Peyer's patch (tissue), 4 donors: ENCODE data around the gene SORL1-AS1.
A peak's percentile ranks its signal among the peaks of the same experiment; 100 is the strongest.

Experiments
- DNase-seq, 3 donors: peaks; one replicate each; pipeline ENCODE4 v3.0.0-alpha.2; 2017 to 2019
- H3K27ac ChIP-seq, 4 donors: fragments of 200-600 bp; sonication (generic); one replicate each; pipeline ENCODE4 v1.5.1; 2016 to 2019
- H3K27me3 ChIP-seq, 2 donors: fragments of 200-600 bp; sonication (generic); one replicate each; pipeline ENCODE4 v1.5.1; 2019
- H3K36me3 ChIP-seq, 3 donors: fragments of 200-600 bp; sonication (generic); one replicate each; pipeline ENCODE4 v1.5.1; 2016 to 2019
- H3K4me1 ChIP-seq, 4 donors: fragments of 200-600 bp; sonication (generic); one replicate each; pipeline ENCODE4 v1.5.1; 2016 to 2019
- H3K4me3 ChIP-seq, 4 donors: fragments of 200-600 bp; sonication (generic); 1 replicate in 3 of 4; 2 replicates in 1 of 4; pipeline ENCODE4 v1.5.1; 2016 to 2019; ENCODE audit warnings: mild to moderate bottlenecking in 1 of 4
- H3K9me3 ChIP-seq, 4 donors: fragments of 200-600 bp; sonication (generic); one replicate each; pipeline ENCODE4 v1.5.1; 2016 to 2019; ENCODE audit warnings: mild to moderate bottlenecking in 1 of 4
- CTCF ChIP-seq, 6 experiments: fragments of 450-650 bp in 4 of 6; fragments of 200-600 bp in 2 of 6; sonication (generic) in 1 of 6; IDR thresholded peaks; one replicate each; pipeline ENCODE4 v1.5.1; 2017 to 2019; ENCODE audit warnings: antibody characterized with exemption in 6 of 6, mild to moderate bottlenecking in 3 of 6, moderate library complexity in 1 of 6
- POLR2A ChIP-seq, 2 donors: fragments of 450-650 bp; IDR thresholded peaks; one replicate each; pipeline ENCODE4 v1.5.1; 2017; ENCODE audit warnings: antibody characterized with exemption in 2 of 2, mild to moderate bottlenecking in 2 of 2, moderate library complexity in 2 of 2

The SORL1-AS1 gene

GRCh38 chr11:121422675-121423074 lies 30.1 kb downstream of the SORL1-AS1 start:
- peaks cover 0 to 7% (median 0%) of the 10 kb centered on the region in 4 donors for H3K4me1 ChIP-seq
- H3K4me3 ChIP-seq: no peak overlapping the region
- H3K27me3 ChIP-seq: no peaks in the 10 kb centered on the region
- H3K9me3 ChIP-seq: no peaks in the 10 kb centered on the region
- TF ChIP-seq CTCF (IDR thresholded peaks at IDR 0.05): no peak
- TF ChIP-seq POLR2A (IDR thresholded peaks at IDR 0.05): no peak
- no peak overlapping the region for H3K27ac ChIP-seq
- no peak for DNase-seq
- H3K36me3 ChIP-seq: no peaks in the 10 kb centered on the region

GRCh38 chr11:121421149-121421901 lies 31.4 kb downstream of the SORL1-AS1 start:
- Histone ChIP-seq H3K4me1 (peaks cover 0 to 10% (median 0%) of the 10 kb centered on the region in 4 donors), H3K36me3 (no peaks in the 10 kb centered on the region), H3K27ac (no peak overlapping the region), H3K27me3 (no peaks in the 10 kb centered on the region), H3K9me3 (no peaks in the 10 kb centered on the region), H3K4me3 (no peak overlapping the region)
- DNase-seq: no peak
- TF ChIP-seq CTCF (IDR thresholded peaks at IDR 0.05) (no peak), POLR2A (IDR thresholded peaks at IDR 0.05) (no peak)

DNA sequence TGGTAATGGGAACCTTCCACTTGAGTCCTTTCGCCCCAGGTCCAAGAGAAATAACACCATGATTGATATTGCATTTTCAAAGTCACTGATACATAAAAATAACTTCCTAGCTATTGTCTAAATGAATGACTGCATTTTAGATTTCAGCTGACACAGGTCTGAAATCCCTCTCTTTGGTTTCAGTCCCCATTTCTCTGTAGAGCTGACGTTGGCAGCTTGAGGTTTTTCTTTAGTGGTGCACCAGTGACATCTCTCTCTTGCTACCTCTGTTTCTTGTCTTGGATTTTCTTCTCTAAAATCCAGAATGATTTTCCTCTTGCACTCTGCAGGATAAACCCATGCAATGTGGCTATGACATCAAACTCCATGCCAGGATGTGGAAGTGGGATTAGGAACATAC lies 32.4 kb downstream of the SORL1-AS1 start:
- H3K4me1 ChIP-seq: peaks cover 0 to 19% (median 0%) of the 10 kb centered on the region in 4 donors
- H3K36me3 ChIP-seq: no peaks in the 10 kb centered on the region
- H3K27ac ChIP-seq: no peak overlapping the region
- H3K4me3 ChIP-seq: no peak overlapping the region
- TF ChIP-seq POLR2A (IDR thresholded peaks at IDR 0.05) (no peak), CTCF (IDR thresholded peaks at IDR 0.05) (no peak)
- no peaks in the 10 kb centered on the region for H3K9me3 ChIP-seq
- H3K27me3 ChIP-seq: no peaks in the 10 kb centered on the region
- no peak for DNase-seq

DNA sequence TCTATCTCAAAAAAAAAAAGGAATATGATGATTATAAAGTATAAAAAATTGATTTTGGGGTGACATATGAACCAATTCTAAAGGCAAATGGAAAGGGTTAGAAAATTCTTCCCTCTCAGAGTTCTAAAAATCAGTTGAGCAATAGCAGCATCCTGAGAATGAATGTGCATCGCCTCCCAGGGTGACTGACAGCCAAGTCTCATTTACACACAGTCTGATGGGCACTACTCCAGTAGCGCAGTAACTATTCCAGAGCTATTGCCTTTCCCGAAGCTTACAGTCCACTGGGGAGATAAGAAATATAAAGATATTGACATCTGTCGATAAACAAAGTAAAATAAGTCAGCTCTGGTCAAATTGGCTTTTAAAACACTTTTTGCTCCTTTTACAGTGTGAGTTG lies 32.9 kb downstream of the SORL1-AS1 start:
- H3K36me3 ChIP-seq: no peaks in the 10 kb centered on the region
- no peaks in the 10 kb centered on the region for H3K9me3 ChIP-seq
- no peak overlapping the region for H3K27ac ChIP-seq
- no peak for DNase-seq
- no peaks in the 10 kb centered on the region for H3K27me3 ChIP-seq
- TF ChIP-seq CTCF (IDR thresholded peaks at IDR 0.05): no peak
- TF ChIP-seq POLR2A (IDR thresholded peaks at IDR 0.05): no peak
- H3K4me1 ChIP-seq: peaks cover 0 to 19% (median 0%) of the 10 kb centered on the region in 4 donors
- H3K4me3 ChIP-seq: no peak overlapping the region

GRCh38 chr11:121418625-121419114 lies 34.1 kb downstream of the SORL1-AS1 start:
- Histone ChIP-seq H3K9me3 (no peaks in the 10 kb centered on the region), H3K4me3 (no peak overlapping the region), H3K36me3 (no peaks in the 10 kb centered on the region), H3K27me3 (no peaks in the 10 kb centered on the region), H3K27ac (peak overlapping the region in 2 of 4 donors; percentile 32 to 46), H3K4me1 (peaks cover 0 to 19% (median 0%) of the 10 kb centered on the region in 4 donors)
- no peak for TF ChIP-seq CTCF (IDR thresholded peaks at IDR 0.05)
- no peak for TF ChIP-seq POLR2A (IDR thresholded peaks at IDR 0.05)
- DNase-seq: peak in 1 of 3 donors; percentile 63
